ENCODE data around the gene HSPA4.

DNA sequence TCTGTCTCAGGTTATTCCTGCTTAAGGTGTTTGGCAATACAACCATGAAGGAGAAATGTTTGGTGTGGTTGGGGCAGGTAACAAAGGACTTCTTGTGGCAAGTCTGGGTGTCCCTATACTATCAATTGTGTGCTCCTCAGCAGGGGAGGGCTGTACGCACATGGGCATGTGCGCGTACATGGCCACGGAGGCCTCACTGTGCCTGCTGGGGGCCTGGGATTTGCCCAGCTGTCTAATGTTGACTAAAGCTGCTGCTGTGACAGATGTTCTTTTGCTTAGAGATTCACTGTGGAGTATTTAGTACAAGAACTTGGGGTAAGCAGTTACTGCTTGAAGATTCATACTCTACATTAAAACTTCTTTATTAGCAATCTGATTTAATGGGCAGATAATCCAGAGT is 97.5 kb downstream of the HSPA4 start:
- TF ChIP-seq, protein P1, sequence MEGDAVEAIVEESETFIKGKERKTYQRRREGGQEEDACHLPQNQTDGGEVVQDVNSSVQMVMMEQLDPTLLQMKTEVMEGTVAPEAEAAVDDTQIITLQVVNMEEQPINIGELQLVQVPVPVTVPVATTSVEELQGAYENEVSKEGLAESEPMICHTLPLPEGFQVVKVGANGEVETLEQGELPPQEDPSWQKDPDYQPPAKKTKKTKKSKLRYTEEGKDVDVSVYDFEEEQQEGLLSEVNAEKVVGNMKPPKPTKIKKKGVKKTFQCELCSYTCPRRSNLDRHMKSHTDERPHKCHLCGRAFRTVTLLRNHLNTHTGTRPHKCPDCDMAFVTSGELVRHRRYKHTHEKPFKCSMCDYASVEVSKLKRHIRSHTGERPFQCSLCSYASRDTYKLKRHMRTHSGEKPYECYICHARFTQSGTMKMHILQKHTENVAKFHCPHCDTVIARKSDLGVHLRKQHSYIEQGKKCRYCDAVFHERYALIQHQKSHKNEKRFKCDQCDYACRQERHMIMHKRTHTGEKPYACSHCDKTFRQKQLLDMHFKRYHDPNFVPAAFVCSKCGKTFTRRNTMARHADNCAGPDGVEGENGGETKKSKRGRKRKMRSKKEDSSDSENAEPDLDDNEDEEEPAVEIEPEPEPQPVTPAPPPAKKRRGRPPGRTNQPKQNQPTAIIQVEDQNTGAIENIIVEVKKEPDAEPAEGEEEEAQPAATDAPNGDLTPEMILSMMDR (IDR thresholded peaks at IDR 0.05; ENCODE audit: low read depth, low read length): no peak
- no peak for TF ChIP-seq EZH2phosphoT487 (IDR thresholded peaks at IDR 0.05; ENCODE audit: low read depth)
